NCI-H748 (cell line): ENCODE data around the gene ZC3H7B.

Experiments used
- DNase-seq: peaks from one replicate; lab custom pipeline; 2025; ENCODE audit not compliant: unreplicated experiment; lab: John Stamatoyannopoulos, UW

Gene ZC3H7B

GRCh38 chr22:41324821-41325528, 23.6 kb downstream of the ZC3H7B start:
- DNase-seq = no peak

- no peak for DNase-seq
These were observed 25.8 kb downstream of the ZC3H7B start for GRCh38 chr22:41327124-41327523.

DNA sequence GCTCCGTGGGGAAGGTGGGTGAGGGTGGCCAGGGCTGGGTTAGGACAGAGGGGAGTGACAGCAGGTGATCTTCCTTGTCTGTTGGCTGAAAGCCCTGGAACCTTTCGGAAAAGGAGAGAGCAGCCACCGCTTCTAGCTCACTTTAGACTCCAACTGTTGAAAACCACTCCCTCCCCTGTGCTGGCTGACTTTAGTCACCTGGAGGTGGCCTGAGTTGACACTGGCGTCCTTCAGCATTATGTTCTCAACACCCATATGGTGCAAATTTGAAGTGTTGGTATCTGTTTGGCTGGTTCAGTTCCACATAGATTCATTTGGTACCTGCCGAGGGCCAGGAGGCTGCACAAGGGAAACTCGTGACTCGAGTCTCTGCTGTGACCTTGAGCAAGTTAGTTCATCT, 28.8 kb downstream of the ZC3H7B start:
- DNase-seq = no peak

GRCh38 chr22:41332217-41332939, 31.1 kb downstream of the ZC3H7B start:
- no peak for DNase-seq

- DNase-seq = no peak
These were observed 32.5 kb downstream of the ZC3H7B start for GRCh38 chr22:41333806-41334205.

- no peak for DNase-seq
These were observed 32.9 kb downstream of the ZC3H7B start for GRCh38 chr22:41334215-41334614.

DNA sequence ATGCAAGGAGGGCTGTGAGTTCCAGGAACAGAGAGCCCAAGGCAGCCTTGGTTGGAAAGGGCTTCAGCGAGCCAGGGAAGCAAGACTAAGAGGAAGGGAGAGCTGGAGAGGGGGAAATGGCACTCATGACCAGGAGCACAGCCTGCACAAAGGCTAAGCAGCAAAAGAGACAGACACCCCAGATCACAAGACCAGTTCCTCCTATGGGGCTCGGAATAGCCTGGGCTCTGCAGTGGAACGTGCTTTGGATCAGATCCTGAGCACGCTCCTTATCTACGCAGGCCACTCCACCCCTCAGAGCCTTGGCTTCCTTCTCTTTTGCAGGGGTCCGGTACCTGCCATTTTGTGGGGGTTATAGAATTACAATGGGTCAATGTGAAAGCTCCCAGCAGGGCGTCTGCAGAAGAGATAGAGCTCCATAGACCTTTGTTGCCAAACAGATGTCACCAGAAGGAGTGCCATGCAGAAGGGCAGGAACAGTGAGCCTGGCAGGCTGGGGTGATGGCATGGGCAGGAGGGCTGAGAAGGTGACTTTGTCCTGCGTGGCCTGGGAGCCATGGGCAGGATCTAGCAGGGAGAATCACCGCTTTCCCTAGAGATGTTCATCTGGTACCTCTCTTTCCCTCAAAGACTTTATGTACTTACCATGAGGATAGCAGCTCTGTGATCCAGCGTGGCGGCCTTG, 33.8 kb downstream of the ZC3H7B start:
- DNase-seq = no peak

GRCh38 chr22:41338614-41339212, 37.4 kb downstream of the ZC3H7B start:
- no peak for DNase-seq

GRCh38 chr22:41339823-41340222, 38.5 kb downstream of the ZC3H7B start:
- no peak for DNase-seq

- no peak for DNase-seq
These were observed 39.0 kb downstream of the ZC3H7B start for GRCh38 chr22:41340357-41340756.

DNA sequence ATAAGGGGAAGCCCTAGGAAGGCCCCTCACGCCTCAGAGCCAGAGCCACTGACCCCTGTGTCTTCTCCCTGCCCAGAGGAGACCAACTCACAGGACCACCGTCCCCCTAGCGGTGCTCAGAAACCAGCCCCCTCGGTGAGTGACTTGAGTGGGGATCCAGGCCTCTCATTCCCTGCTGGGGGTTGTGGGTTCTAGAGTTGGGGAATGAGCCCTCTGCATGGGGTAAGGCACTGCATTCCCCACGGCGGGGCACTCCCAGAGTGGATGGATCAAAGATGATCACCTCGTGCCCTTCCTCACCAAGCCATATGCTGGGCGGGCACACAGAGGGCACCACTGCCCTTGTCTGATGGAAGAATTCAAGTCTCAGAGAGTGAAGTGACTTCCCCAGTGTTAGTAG, 39.7 kb downstream of the ZC3H7B start:
- DNase-seq = no peak

- DNase-seq = no peak
These were observed 40.7 kb downstream of the ZC3H7B start for GRCh38 chr22:41341990-41342389.

- DNase-seq = no peak
These were observed 42.0 kb downstream of the ZC3H7B start for GRCh38 chr22:41343300-41343699.

DNA sequence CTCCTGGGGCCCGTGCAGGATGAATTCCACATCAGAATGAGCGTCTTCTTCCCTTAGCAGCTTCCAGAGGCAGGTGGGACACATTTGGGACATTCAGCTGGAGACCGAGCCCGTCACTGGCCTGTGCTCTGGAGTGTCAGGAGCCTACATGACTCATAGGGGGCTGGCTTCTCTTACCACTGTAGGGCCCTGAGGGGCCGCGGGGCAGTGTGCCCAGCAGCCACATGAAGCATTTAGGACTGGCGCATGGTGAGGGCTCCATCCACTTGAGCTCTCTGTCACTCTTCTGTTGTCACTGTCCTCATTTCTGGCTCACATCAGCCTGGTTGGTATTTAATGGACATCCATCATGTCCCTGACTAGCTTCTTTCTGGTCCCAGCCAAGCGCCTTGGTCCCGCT, 42.4 kb downstream of the ZC3H7B start:
- no peak for DNase-seq

DNA sequence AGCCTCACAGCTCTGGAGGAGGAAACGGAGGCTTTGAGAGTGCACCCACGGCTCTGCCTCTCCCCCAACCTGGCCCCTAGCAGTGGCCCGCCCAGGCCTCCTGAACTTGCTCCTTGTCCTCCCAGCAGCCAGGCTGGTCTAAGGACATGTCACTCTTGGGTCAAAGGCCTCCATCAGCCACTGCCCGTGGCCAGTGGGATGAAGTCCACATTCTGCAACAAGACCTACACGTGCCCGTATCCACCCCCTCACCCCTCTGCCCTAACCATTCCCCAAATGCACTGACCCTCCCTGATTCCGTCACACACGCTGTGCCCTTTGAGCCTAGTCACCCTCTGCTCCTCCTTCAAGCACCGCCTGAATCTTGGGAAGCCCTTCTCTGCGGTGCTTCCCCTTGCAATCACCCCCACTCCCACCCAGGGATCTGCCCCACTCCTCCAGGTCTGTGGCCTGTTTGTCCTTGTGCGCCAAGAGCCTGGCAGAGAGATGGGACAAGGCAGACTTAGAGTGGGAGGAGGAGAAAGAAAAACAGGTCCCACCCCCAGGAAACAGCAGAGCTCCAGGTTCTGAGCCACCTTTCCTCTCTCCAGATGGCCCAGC, 43.0 kb downstream of the ZC3H7B start:
- no peak for DNase-seq

- no peak for DNase-seq
These were observed 44.5 kb downstream of the ZC3H7B start for GRCh38 chr22:41345807-41346335.

- no peak for DNase-seq
These were observed 45.9 kb downstream of the ZC3H7B start for GRCh38 chr22:41347066-41347859.

DNA sequence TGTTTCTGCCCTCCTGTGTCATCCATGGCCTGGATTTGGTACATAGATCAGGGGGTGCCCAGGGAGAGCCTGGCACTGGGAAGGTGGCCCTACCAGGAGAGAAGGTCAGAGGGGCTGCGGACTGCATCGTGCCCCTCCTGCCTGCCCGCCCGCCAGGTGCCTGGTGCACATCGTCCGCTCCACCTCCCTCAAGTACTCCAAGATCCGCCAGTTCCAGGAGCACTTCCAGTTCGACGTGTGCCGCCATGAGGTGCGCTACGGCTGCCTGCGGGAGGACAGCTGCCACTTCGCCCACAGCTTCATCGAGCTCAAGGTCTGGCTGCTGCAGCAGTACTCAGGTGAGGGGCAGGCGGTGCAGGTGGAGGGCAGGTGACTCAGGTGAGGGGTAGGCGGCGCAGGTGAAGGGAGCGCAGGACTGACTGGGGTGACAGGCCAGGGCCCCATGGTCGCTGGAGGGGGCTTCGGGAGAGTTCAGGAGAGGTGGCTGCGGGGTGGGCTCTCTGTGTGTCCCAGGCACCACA, 47.7 kb downstream of the ZC3H7B start:
- DNase-seq = no peak

GRCh38 chr22:41350087-41350486, 48.8 kb downstream of the ZC3H7B start:
- DNase-seq = no peak

GRCh38 chr22:41351011-41351410, 49.7 kb downstream of the ZC3H7B start:
- no peak for DNase-seq
